Measurements from ENCODE around the gene POLR2I. TPM values are rescaled to one million over a fixed set of nuclear protein-coding genes. Genes with fewer than 3 reads are reported as not detected.

Gene POLR2I
- total and polyA plus RNA-seq, 2 donors (not counting 3 experiments of a cell fraction or from before 2014, with no cell fraction given) = 53.0 to 64.8 TPM

DNA sequence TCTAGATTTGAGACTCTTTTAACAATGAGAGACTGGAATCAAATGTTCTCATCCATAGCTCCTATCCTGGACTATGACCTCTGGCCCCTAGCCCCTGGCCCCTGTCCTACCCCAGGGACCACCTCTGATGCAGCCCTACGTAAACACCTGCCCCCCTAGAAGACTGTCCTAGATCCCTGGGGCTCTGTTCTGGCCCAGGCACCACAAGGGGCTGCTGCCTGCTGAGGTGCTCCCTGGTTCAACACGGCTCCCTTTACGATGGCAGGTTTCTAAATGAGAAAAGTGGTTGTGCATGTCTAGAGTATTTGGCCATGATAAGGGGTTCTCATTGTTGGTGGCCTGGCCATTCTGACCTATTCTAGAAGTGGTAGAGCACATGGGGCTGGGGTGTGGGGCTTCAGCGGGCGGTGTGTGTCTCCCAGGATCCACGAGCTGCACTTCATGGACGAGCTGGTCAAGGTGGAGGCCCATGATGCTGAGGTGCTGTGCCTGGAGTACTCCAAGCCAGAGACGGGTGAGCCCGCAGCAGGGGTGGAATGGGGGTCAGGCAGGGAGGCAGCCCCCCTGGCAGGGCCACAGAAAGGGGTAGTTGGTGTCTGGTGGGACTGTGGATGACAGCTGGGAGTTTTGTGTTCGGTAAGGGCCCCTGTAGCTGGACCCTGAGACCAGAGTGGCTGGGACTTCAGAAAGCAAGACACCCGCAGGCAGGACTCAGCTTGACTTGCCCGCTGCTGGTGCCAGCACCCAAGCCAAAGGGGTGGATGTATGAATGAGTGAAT lies 30.3 kb downstream of the POLR2I start:
- Histone ChIP-seq H3K27ac (ENCODE audit: insufficient read depth, low read depth, low read length) (no peak overlapping the region), H3K9me1 (replicated peaks; ENCODE audit: control insufficient read depth, extremely low read depth, insufficient read depth, low read length) (no peaks in the 10 kb centered on the region), H4K20me1 (replicated peaks; ENCODE audit: control insufficient read depth, extremely low read depth, insufficient read depth, low read length) (no peaks in the 10 kb centered on the region), H3K36me3 (ENCODE audit: control insufficient read depth in 2 of 2, extremely low read depth in 1 of 2, insufficient read depth in 2 of 2, low read length in 2 of 2) (peaks cover 10 to 11% of the 10 kb centered on the region in 2 experiments), H3K9ac (replicated peaks; ENCODE audit: extremely low read depth, insufficient read depth, low read length) (no peak overlapping the region), H3K4me1 (ENCODE audit: control insufficient read depth, extremely low read depth, insufficient read depth, low read length) (no peaks in the 10 kb centered on the region), H3K27me3 (ENCODE audit: control insufficient read depth in 2 of 2, insufficient read depth in 2 of 2, low read length in 2 of 2) (no peaks in the 10 kb centered on the region), H3K4me3 (replicated peaks in 1 of 3; ENCODE audit: insufficient read depth in 1 of 3, low read depth in 1 of 3, low read length in 3 of 3) (no peak overlapping the region), H3K9me3 (replicated peaks; ENCODE audit: control insufficient read depth, insufficient read depth, low read length) (no peaks in the 10 kb centered on the region), H3K79me2 (ENCODE audit: control insufficient read depth, insufficient read depth, low read length) (no peaks in the 10 kb centered on the region), H3K4me2 (ENCODE audit: insufficient read depth, low read length) (no peak overlapping the region), H2AFZ (ENCODE audit: low read depth, low read length) (no peak overlapping the region)
- TF ChIP-seq GATA2 (IDR thresholded peaks at IDR 0.05; ENCODE audit: insufficient read depth, insufficient read length, low read depth, low read length) = no peak
- no peak for TF ChIP-seq JUN (IDR thresholded peaks at IDR 0.05; ENCODE audit: borderline replicate concordance, insufficient read depth, insufficient read length, low read depth)
- TF ChIP-seq, protein P1, sequence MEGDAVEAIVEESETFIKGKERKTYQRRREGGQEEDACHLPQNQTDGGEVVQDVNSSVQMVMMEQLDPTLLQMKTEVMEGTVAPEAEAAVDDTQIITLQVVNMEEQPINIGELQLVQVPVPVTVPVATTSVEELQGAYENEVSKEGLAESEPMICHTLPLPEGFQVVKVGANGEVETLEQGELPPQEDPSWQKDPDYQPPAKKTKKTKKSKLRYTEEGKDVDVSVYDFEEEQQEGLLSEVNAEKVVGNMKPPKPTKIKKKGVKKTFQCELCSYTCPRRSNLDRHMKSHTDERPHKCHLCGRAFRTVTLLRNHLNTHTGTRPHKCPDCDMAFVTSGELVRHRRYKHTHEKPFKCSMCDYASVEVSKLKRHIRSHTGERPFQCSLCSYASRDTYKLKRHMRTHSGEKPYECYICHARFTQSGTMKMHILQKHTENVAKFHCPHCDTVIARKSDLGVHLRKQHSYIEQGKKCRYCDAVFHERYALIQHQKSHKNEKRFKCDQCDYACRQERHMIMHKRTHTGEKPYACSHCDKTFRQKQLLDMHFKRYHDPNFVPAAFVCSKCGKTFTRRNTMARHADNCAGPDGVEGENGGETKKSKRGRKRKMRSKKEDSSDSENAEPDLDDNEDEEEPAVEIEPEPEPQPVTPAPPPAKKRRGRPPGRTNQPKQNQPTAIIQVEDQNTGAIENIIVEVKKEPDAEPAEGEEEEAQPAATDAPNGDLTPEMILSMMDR (IDR thresholded peaks at IDR 0.05; ENCODE audit: extremely low read depth in 1 of 2, insufficient read depth in 1 of 2, low read depth in 1 of 2, low read length in 2 of 2) = no peak
- no peak for TF ChIP-seq MAX (IDR thresholded peaks at IDR 0.05; ENCODE audit: insufficient read depth, insufficient read length)
- TF ChIP-seq EZH2 (IDR thresholded peaks at IDR 0.05; ENCODE audit: borderline replicate concordance, low read depth, low read length, severe bottlenecking) = no peak
- no peak for TF ChIP-seq MYC (IDR thresholded peaks at IDR 0.05; ENCODE audit: low read depth, low read length)
- no peak for TF ChIP-seq FOS (IDR thresholded peaks at IDR 0.05; ENCODE audit: borderline replicate concordance, insufficient read depth, low read length)
- TF ChIP-seq POLR2AphosphoS5 (IDR thresholded peaks at IDR 0.05; ENCODE audit: insufficient read depth, low read depth, low read length) = no peak
- TF ChIP-seq POLR2A (IDR thresholded peaks at IDR 0.05; ENCODE audit: low read depth, low read length) = no peak
- intact Hi-C loops (cut with micrococcal nuclease) (no loop called here), dilution Hi-C loops (cut with MboI; ENCODE audit: extremely low pct_ligation_motif_present, low sequenced_read_pairs) (no loop called here)
- POLR2A ChIA-PET = no interaction called here
- FAIRE-seq (no peak), DNase-seq (ENCODE audit: low read depth, low spot score) (no peak)
- no TSS peak for BruUV-seq (replicated peaks)
- CTCF ChIA-PET = interaction anchor here (1.6 to 2.0 kb wide), 2 partner anchors 14 to 24 kb away, joined by 5 to 7 read pairs; no protein-coding TSS in a partner anchor
